NCI-H2227 treated with DMSO at 0.1 percent for 48 hours (cell line): ENCODE data around the gene CDK13.

ENCODE experiments used
- DNase-seq: peaks from one replicate; lab custom pipeline; 2025; lab: John Stamatoyannopoulos, UW

The CDK13 gene

GRCh38 chr7:40148671-40149070, 198.6 kb downstream of the CDK13 start:
- DNase-seq, result no peak
